CD4-positive, alpha-beta T cell (primary cell): ENCODE results near the gene IGF2R. TPM values are rescaled to one million over a fixed set of nuclear protein-coding genes. Genes with fewer than 3 reads are reported as not detected.
A peak's percentile ranks its signal among the peaks of the same experiment; 100 is the strongest.

ENCODE experiments used
- ATAC-seq: fragments of 200-7000 bp; cut with Tn5 transposase; one replicate; pipeline ENCODE4 v1.10.0; 2022; ENCODE audit warnings: mild to moderate bottlenecking; ENCODE audit not compliant: poor library complexity
- CTCF ChIA-PET: fragments of 350-600 bp; sonication (Branson Sonifier 250); formaldehyde crosslinking; loops from one replicate; lab custom pipeline; 2021; ENCODE audit warnings: antibody characterized with exemption, inconsistent platforms; lab: Charles Lee
- POLR2A ChIA-PET: fragments of 350-600 bp; sonication (Branson Sonifier 250); formaldehyde crosslinking; loops from one replicate; lab custom pipeline; 2021; ENCODE audit warnings: antibody characterized with exemption, inconsistent platforms; lab: Charles Lee
- DNase-seq, 14 experiments: peaks; one replicate each; pipeline ENCODE4 v3.0.0-alpha.2; 2013 to 2020; ENCODE audit warnings: mixed read lengths in 2 of 14
- H3K27ac ChIP-seq, 2 donors: one replicate each; pipeline versions ENCODE4 v1.5.1 to v1.7.0; 2013; ENCODE audit warnings: low read length in 2 of 2, low read depth in 1 of 2, mild to moderate bottlenecking in 1 of 2
- H3K27me3 ChIP-seq, 2 experiments: 1 replicate in 1 of 2; 2 replicates in 1 of 2; pipeline versions ENCODE4 v1.6.1 to v1.7.0; 2013; ENCODE audit warnings: low read length in 2 of 2, control low read depth in 1 of 2, mild to moderate bottlenecking in 1 of 2, moderate library complexity in 1 of 2; ENCODE audit not compliant: insufficient read depth in 2 of 2, control insufficient read depth in 1 of 2
- H3K36me3 ChIP-seq: one replicate; pipeline ENCODE4 v1.6.1; 2013; ENCODE audit warnings: low read length, control low read depth; ENCODE audit not compliant: insufficient read depth
- H3K4me1 ChIP-seq: one replicate; pipeline ENCODE4 v1.6.1; 2013; ENCODE audit warnings: low read length, control low read depth; ENCODE audit not compliant: insufficient read depth
- H3K4me3 ChIP-seq: one replicate; pipeline ENCODE4 v1.5.1; 2013; ENCODE audit warnings: mild to moderate bottlenecking, low read length, moderate library complexity
- H3K9me3 ChIP-seq, 2 experiments: 1 replicate in 1 of 2; 2 replicates in 1 of 2; pipeline versions ENCODE4 v1.6.1 to v1.7.0; 2013; ENCODE audit warnings: low read length in 2 of 2, mild to moderate bottlenecking in 2 of 2, control low read depth in 1 of 2, moderate library complexity in 1 of 2; ENCODE audit not compliant: control insufficient read depth in 1 of 2, insufficient read depth in 1 of 2
- H3K27ac Mint-ChIP-seq: one replicate; pipeline ENCODE4 v1.8.0; 2020; ENCODE audit warnings: mixed read lengths
- H3K27me3 Mint-ChIP-seq: one replicate; pipeline ENCODE4 v1.8.0; 2021; ENCODE audit warnings: mixed read lengths
- H3K36me3 Mint-ChIP-seq: one replicate; pipeline ENCODE4 v1.8.0; 2021; ENCODE audit warnings: low read depth, mixed read lengths
- H3K4me1 Mint-ChIP-seq: one replicate; pipeline ENCODE4 v1.8.0; 2021; ENCODE audit warnings: low read depth, mixed read lengths
- H3K4me3 Mint-ChIP-seq: one replicate; pipeline ENCODE4 v1.8.0; 2020; ENCODE audit warnings: mild to moderate bottlenecking, mixed read lengths
- H3K9me3 Mint-ChIP-seq: one replicate; pipeline ENCODE4 v1.8.0; 2020; ENCODE audit warnings: mixed read lengths
- CTCF ChIP-seq: fragments of 200-600 bp; IDR thresholded peaks from one replicate; pipeline ENCODE4 v1.8.0; 2022; ENCODE audit warnings: antibody characterized with exemption, mild to moderate bottlenecking
- intact Hi-C, 2 experiments: fragments of 100-400 bp; cut with DNase I in 1 of 2; cut with micrococcal nuclease in 1 of 2; formaldehyde crosslinking; loops; one replicate each; pipeline versions ENCODE4 v1.15.1 to v1.9.0; 2023 to 2025; cut with DNase I, micrococcal nuclease
- total RNA-seq, 174 experiments: library from RNA in 2 of 174; stranded (reverse) in 2 of 174; gene quantifications; one replicate each; pipeline ENCODE4 v1.2.3 and lab custom pipeline; 2021 to 2026

IGF2R gene
- total RNA-seq, 2 experiments from 2014 or later: 43.8 to 46.7 TPM

- TF ChIP-seq CTCF: no peak
- peak overlapping the region; percentile 11 for H3K4me3 Mint-ChIP-seq
- no peak overlapping the region for H3K4me3 ChIP-seq
- ATAC-seq (no peak), DNase-seq (no peak)
- no peaks in the 10 kb centered on the region for H3K9me3 Mint-ChIP-seq
- H3K4me1 Mint-ChIP-seq: peaks cover 82% of the 10 kb centered on the region
- H3K9me3 ChIP-seq: no peaks in the 10 kb centered on the region
- H3K27ac ChIP-seq: no peak overlapping the region
- ChIA-PET CTCF (no interaction called here), POLR2A (interaction anchor here (1.0 to 2.5 kb wide), 5 partner anchors 8 to 63 kb away, joined by 3 to 13 read pairs (median 4); no protein-coding TSS in a partner anchor)
- peaks cover 66% of the 10 kb centered on the region for H3K4me1 ChIP-seq
- intact Hi-C loops: loop anchor here (5.0 kb wide), 1 partner anchor 40 kb away; no protein-coding TSS in a partner anchor
- peaks cover 9% of the 10 kb centered on the region for H3K36me3 Mint-ChIP-seq
- no peaks in the 10 kb centered on the region for H3K27me3 ChIP-seq
- no peaks in the 10 kb centered on the region for H3K27me3 Mint-ChIP-seq
- H3K27ac Mint-ChIP-seq: peak overlapping the region; percentile 13
- no peaks in the 10 kb centered on the region for H3K36me3 ChIP-seq
These were observed 3.8 kb downstream of the IGF2R start for GRCh38 chr6:159972506-159973268.

DNA sequence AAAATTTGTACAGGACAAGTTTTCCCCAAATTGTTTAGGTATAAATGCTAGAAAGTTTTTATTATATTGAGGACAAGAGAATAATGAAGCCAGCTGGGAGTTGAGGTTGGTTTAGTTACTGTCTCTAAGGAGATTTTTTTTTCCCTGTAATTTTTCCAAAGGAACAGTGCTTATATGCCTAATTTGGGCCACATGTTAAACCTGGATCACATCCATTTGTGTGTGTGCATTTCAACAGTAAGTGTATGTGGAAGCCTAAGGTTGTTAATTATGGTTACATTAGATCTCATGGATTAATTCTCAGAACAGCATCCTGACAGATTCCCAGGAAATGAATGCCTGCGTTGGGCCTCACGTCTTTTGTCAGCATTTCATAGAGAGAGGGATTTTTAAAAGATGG, 4.5 kb downstream of the IGF2R start:
- Histone ChIP-seq H3K4me1 (peaks cover 70% of the 10 kb centered on the region), H3K36me3 (no peaks in the 10 kb centered on the region), H3K27ac (no peak overlapping the region), H3K4me3 (no peak overlapping the region), H3K27me3 (no peaks in the 10 kb centered on the region), H3K9me3 (no peaks in the 10 kb centered on the region)
- Mint-ChIP-seq H3K27ac (no peak overlapping the region), H3K36me3 (peaks cover 7% of the 10 kb centered on the region), H3K4me1 (peaks cover 87% of the 10 kb centered on the region), H3K4me3 (peak overlapping the region; percentile 21), H3K27me3 (no peaks in the 10 kb centered on the region), H3K9me3 (no peaks in the 10 kb centered on the region)
- no peak for ATAC-seq
- DNase-seq: no peak
- POLR2A ChIA-PET: interaction anchor here (0.9 to 1.7 kb wide), 6 partner anchors 8 to 247 kb away, joined by 3 to 5 read pairs (median 3); partner anchors contain the start of gene WTAP
- CTCF ChIA-PET: no interaction called here
- TF ChIP-seq CTCF: no peak
- intact Hi-C loops: loop anchor here (5.0 kb wide), 1 partner anchor 39 kb away; no protein-coding TSS in a partner anchor

- Mint-ChIP-seq H3K9me3 (no peaks in the 10 kb centered on the region), H3K27me3 (no peaks in the 10 kb centered on the region), H3K36me3 (peaks cover 5% of the 10 kb centered on the region), H3K27ac (no peak overlapping the region), H3K4me1 (peaks cover 89% of the 10 kb centered on the region), H3K4me3 (peak overlapping the region; percentile 21)
- no peak for ATAC-seq
- H3K4me3 ChIP-seq: no peak overlapping the region
- CTCF ChIA-PET: interaction anchor here (0.8 kb wide), 1 partner anchor 271 kb away, joined by 3 read pairs; no protein-coding TSS in a partner anchor
- TF ChIP-seq CTCF: no peak
- peaks cover 73% of the 10 kb centered on the region for H3K4me1 ChIP-seq
- H3K9me3 ChIP-seq: no peaks in the 10 kb centered on the region
- no peaks in the 10 kb centered on the region for H3K27me3 ChIP-seq
- DNase-seq: peak in 1 of 14 experiments; percentile 41
- no peaks in the 10 kb centered on the region for H3K36me3 ChIP-seq
- intact Hi-C loops: loop anchor here (5.0 kb wide), 1 partner anchor 38 kb away; no protein-coding TSS in a partner anchor
- POLR2A ChIA-PET: interaction anchor here (0.9 to 1.7 kb wide), 5 partner anchors 9 to 247 kb away, joined by 3 to 5 read pairs (median 3); partner anchors contain the start of gene WTAP
- H3K27ac ChIP-seq: no peak overlapping the region
These were observed 5.1 kb downstream of the IGF2R start for GRCh38 chr6:159973951-159974350.
